Astrocyte of the cerebellum (primary cell): ENCODE results near the gene ATP13A1.

Experiments used
- DNase-seq: peaks from one replicate; pipeline ENCODE4 v3.0.0-alpha.2; 2011; ENCODE audit warnings: low read depth
- H3K4me3 ChIP-seq: 2 replicates; pipeline ENCODE4 v1.5.1; 2011; ENCODE audit warnings: mild to moderate bottlenecking, low read depth, low read length, moderate library complexity
- in situ Hi-C: cut with HindIII; loops from 2 replicates; pipeline ENCODE4 v1.10.0; 2017; ENCODE audit warnings: low sequenced_read_pairs
- TF ChIP-seq, protein P1 (sequence below): IDR thresholded peaks from 2 replicates; pipeline ENCODE4 v1.5.1; 2012; ENCODE audit warnings: low read length, low read depth, moderate library complexity, mild to moderate bottlenecking; ENCODE audit errors: missing control alignments

The ATP13A1 gene

DNA sequence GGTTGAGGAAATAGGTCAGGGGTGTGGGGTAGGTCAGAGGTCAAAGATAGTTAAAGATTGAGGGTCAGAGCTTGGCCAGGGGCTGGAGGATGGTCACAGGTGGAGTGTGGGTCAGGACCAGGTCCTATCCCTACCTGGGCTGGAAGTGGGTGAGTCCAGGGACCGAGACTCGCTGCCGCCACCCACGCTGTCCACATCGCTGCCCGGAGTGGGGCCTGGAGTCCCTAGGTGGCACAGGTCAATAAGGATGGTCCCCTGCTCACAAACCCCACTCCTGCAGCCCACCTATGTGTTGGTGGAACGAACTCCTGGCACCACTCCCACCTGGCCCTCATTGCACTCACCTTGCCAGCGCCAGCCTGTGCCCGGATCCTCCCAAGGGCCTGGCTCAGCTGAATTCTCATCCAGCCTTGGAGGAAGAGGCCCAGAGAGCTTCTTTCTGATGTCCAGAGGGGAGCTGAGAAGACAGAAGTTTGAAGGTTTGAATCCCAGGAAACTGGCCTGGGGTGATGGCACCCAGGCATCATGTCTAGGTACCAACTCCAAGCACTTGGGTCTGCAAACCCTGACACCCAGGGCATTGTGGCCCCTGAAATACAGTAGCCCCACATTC lies 26.8 kb downstream of the ATP13A1 start:
- TF ChIP-seq, protein P1, sequence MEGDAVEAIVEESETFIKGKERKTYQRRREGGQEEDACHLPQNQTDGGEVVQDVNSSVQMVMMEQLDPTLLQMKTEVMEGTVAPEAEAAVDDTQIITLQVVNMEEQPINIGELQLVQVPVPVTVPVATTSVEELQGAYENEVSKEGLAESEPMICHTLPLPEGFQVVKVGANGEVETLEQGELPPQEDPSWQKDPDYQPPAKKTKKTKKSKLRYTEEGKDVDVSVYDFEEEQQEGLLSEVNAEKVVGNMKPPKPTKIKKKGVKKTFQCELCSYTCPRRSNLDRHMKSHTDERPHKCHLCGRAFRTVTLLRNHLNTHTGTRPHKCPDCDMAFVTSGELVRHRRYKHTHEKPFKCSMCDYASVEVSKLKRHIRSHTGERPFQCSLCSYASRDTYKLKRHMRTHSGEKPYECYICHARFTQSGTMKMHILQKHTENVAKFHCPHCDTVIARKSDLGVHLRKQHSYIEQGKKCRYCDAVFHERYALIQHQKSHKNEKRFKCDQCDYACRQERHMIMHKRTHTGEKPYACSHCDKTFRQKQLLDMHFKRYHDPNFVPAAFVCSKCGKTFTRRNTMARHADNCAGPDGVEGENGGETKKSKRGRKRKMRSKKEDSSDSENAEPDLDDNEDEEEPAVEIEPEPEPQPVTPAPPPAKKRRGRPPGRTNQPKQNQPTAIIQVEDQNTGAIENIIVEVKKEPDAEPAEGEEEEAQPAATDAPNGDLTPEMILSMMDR = no peak
- in situ Hi-C loops = no loop called here
- no peak for DNase-seq
- H3K4me3 ChIP-seq = no peak overlapping the region

DNA sequence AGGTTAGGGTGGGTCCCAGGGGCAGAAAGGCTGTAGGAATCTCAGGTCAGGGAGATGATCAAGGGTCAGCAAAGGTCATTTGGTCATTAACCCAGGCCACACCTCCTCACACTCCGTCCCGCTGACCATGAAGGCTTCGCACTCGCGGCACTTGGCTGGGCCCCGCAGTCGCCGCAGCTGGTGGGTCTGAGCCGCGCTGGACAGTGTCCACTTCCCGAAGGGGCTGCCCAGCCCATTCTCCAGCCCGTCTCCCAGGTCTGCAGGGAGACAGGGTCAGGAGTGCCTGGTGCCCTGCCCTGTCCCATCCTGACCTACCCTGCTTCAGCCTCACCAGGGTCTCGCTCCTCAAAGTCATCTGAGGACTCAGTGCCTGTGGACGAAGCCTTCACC lies 28.2 kb downstream of the ATP13A1 start:
- DNase-seq = no peak
- in situ Hi-C loops = no loop called here
- no peak overlapping the region for H3K4me3 ChIP-seq
- TF ChIP-seq, protein P1 = no peak

DNA sequence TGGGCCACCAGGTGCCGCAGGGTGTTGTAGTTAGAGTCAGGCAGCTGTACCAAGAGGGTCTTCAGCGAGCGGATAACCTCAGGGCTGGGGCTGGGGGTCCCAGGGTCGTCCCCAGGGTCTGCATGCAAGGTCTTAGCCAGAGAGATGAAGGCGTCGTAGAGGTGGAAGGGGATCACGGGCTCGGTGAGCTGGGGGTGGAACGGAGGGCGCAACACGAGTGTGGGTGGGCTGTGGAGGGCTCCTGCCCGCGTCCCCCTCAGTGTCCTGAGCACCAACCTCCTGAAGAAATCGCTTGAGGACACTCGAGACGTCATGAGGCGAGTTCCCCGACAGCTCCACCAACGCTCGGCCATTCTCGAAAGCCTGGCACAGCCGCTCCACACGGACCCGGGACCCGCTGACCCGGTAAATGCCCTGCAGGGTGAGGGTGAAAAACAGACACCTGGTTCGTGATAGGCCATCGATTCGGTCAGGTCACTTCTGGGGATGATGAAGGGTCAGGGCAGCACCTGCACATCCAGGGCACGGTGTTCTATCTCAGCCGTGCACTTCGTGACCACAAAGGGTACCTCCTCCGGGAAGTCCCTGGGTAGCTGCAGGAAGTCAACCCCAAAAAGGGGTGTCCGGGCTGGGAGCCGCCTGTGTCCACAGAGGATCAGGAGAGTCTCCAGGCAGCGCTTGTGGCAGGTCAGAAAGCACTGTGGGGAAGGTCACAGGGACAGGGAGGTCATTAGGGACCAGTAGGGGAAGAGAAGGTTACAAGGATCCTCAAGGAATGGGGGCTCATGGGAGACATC lies 28.8 kb downstream of the ATP13A1 start:
- H3K4me3 ChIP-seq = no peak overlapping the region
- no peak for DNase-seq
- TF ChIP-seq, protein P1 = no peak
- in situ Hi-C loops = no loop called here

DNA sequence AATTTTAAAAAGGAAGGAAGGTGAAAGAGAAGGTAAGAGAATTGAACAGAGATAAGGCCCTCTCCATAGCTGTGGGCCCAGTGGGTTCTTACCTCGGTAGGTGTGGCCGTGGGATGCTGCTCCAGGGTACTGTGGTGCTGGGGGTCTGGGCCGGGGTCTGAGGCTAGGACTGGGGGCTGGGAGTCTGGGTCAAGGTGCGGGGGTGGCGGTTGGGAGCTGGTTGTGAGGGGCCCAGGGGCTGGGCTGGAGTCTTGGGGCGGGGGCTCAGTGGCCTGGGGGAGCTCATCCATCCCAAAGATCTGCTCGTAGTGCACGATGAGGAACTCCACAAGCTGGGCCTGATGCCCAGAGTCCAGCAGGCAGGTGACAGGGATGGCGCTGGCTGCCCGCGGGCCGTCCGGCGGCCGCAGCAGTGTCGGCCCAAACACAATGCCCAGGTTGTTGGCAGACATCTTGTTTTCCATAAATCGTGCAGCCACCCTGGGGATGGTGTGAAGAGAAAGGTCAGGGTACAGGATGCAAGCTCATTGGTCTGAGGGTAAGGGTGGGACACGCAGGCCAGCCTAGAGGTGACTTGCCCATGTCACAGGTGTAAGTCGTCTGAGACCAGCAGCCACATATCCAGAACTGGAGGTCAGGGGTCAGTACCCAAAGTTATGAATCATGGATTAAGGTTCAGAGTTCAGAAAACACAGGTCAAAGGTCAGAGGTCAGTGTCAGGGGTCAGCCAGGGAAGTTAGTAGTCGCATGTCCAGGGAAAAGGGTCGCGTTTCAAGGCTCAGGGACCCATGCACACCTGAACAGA lies 29.6 kb downstream of the ATP13A1 start:
- no peak overlapping the region for H3K4me3 ChIP-seq
- no peak for DNase-seq
- TF ChIP-seq, protein P1 = no peak
- in situ Hi-C loops = no loop called here

DNA sequence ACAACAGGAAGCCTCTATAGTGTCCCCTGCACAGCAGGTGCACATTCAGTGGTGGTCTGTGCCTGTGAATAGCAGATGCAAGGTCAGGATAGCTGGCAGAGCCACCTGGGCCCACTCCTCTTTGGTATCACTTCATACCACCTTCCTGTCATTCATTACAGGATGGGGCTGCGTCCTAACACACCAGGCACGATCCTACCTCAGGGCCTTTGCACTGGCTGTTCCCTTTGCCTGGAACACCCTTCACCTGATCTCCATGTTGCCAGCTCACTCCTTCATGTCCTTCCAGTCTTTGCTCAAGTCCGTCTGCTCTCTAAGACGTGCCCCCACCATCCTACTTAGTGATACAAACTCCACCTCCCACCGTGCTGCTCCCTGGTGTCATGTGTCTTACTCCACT lies 30.8 kb downstream of the ATP13A1 start:
- H3K4me3 ChIP-seq = no peak overlapping the region
- in situ Hi-C loops = no loop called here
- DNase-seq = no peak
- TF ChIP-seq, protein P1 = no peak

DNA sequence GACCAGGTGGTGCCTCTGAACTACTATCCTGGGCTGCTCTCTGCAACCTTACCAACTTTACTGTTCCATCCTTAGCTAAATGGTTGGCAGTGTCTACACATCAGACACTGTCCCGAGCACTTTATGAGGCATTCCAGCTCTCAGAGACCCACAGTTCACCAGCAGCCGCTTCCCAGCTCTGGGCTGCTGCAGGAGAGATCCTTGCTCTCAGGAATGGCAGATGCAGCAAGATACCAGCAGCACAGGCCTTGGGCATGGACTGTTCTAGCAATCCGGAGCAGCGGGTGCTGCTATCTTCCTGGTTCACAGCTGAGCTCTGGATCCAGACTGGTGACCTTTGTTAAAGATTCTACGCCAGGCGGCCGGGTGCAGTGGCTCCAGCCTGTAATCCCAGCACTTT lies 32.1 kb downstream of the ATP13A1 start:
- TF ChIP-seq, protein P1 = no peak
- no peak overlapping the region for H3K4me3 ChIP-seq
- in situ Hi-C loops = no loop called here
- no peak for DNase-seq
